Kidney glomerular epithelial cell (primary cell): ENCODE measurements around the gene NRF1.
"Not testable (repeated sequence)": the region's sequence is repeated elsewhere in the genome, so short reads cannot be mapped to it uniquely, and the experiment has no call there.

Experiments used
- DNase-seq: peaks from one replicate; lab custom pipeline; 2025; lab: John Stamatoyannopoulos, UW

The NRF1 gene

GRCh38 chr7:129782818-129783583 is 171.5 kb downstream of the NRF1 start:
- DNase-seq: no peak

- DNase-seq: no peak
These were observed 172.0 kb downstream of the NRF1 start for GRCh38 chr7:129783584-129783919.

GRCh38 chr7:129784437-129784782 is 172.9 kb downstream of the NRF1 start:
- DNase-seq: no peak

- DNase-seq: no peak
These were observed 173.5 kb downstream of the NRF1 start for GRCh38 chr7:129784783-129785684.

GRCh38 chr7:129785685-129786514 is 174.4 kb downstream of the NRF1 start:
- no peak for DNase-seq

GRCh38 chr7:129786825-129787563 is 175.5 kb downstream of the NRF1 start:
- no peak for DNase-seq

- no peak for DNase-seq
These were observed 177.5 kb downstream of the NRF1 start for GRCh38 chr7:129789000-129789399.

GRCh38 chr7:129789652-129790051 is 178.1 kb downstream of the NRF1 start:
- DNase-seq: no peak

- no peak for DNase-seq
These were observed 178.6 kb downstream of the NRF1 start for GRCh38 chr7:129790136-129790535.

GRCh38 chr7:129792721-129793120 is 181.2 kb downstream of the NRF1 start:
- DNase-seq: no peak

GRCh38 chr7:129793506-129794310 is 182.2 kb downstream of the NRF1 start:
- DNase-seq: no peak

- DNase-seq: not testable (repeated sequence)
These were observed 182.9 kb downstream of the NRF1 start for GRCh38 chr7:129794461-129794860.

- DNase-seq: no peak
These were observed 184.8 kb downstream of the NRF1 start for GRCh38 chr7:129796186-129796775.

GRCh38 chr7:129797214-129797789 is 185.8 kb downstream of the NRF1 start:
- DNase-seq: no peak

GRCh38 chr7:129798616-129799349 is 187.3 kb downstream of the NRF1 start:
- no peak for DNase-seq

GRCh38 chr7:129799350-129799955 is 187.9 kb downstream of the NRF1 start:
- no peak for DNase-seq

GRCh38 chr7:129800901-129801300 is 189.4 kb downstream of the NRF1 start:
- DNase-seq: no peak

GRCh38 chr7:129801882-129802281 is 190.4 kb downstream of the NRF1 start:
- DNase-seq: no peak

GRCh38 chr7:129803546-129804081 is 192.1 kb downstream of the NRF1 start:
- DNase-seq: no peak
